ENCODE results near the gene HOXB13.

HOXB13 gene

GRCh38 chr17:48748718-48749566, 20.4 kb upstream of the HOXB13 start:
- DNase-seq (ENCODE audit: low read depth in 2 of 3, low spot score in 1 of 3): no peak

GRCh38 chr17:48747445-48748363, 19.2 kb upstream of the HOXB13 start:
- no peak for DNase-seq (ENCODE audit: low read depth in 2 of 3, low spot score in 1 of 3)

GRCh38 chr17:48746916-48747444, 18.4 kb upstream of the HOXB13 start:
- DNase-seq (ENCODE audit: low read depth in 2 of 3, low spot score in 1 of 3): no peak

GRCh38 chr17:48745381-48746275, 17.1 kb upstream of the HOXB13 start:
- DNase-seq (ENCODE audit: low read depth in 2 of 3, low spot score in 1 of 3): no peak

GRCh38 chr17:48740537-48740936, 12.0 kb upstream of the HOXB13 start:
- no peak for DNase-seq (ENCODE audit: low read depth in 2 of 3, low spot score in 1 of 3)

- no peak for DNase-seq (ENCODE audit: low read depth in 2 of 3, low spot score in 1 of 3)
Observed at GRCh38 chr17:48738803-48739526, 10.4 kb upstream of the HOXB13 start.

- no peak for DNase-seq (ENCODE audit: low read depth in 2 of 3, low spot score in 1 of 3)
Observed at GRCh38 chr17:48738424-48738802, 9.9 kb upstream of the HOXB13 start.

- no peak for DNase-seq (ENCODE audit: low read depth in 2 of 3, low spot score in 1 of 3)
Observed at GRCh38 chr17:48737330-48738043, 8.9 kb upstream of the HOXB13 start.

GRCh38 chr17:48735062-48735351, 6.5 kb upstream of the HOXB13 start:
- DNase-seq (ENCODE audit: low read depth in 2 of 3, low spot score in 1 of 3): no peak

GRCh38 chr17:48734333-48735061, 5.9 kb upstream of the HOXB13 start:
- DNase-seq (ENCODE audit: low read depth in 2 of 3, low spot score in 1 of 3): no peak

GRCh38 chr17:48733632-48734328, 5.2 kb upstream of the HOXB13 start:
- DNase-seq (ENCODE audit: low read depth in 2 of 3, low spot score in 1 of 3): no peak

- DNase-seq (ENCODE audit: low read depth in 2 of 3, low spot score in 1 of 3): no peak
Observed at GRCh38 chr17:48732688-48733629, 4.4 kb upstream of the HOXB13 start.

- DNase-seq (ENCODE audit: low read depth in 2 of 3, low spot score in 1 of 3): no peak
Observed at GRCh38 chr17:48731355-48731754, 2.8 kb upstream of the HOXB13 start.

GRCh38 chr17:48730240-48730550, 1.6 kb upstream of the HOXB13 start:
- no peak for DNase-seq (ENCODE audit: low read depth in 2 of 3, low spot score in 1 of 3)

- no peak for DNase-seq (ENCODE audit: low read depth in 2 of 3, low spot score in 1 of 3)
Observed at GRCh38 chr17:48729335-48730239, 1.0 kb upstream of the HOXB13 start.

GRCh38 chr17:48727415-48728175, 955 bp downstream of the HOXB13 start:
- no peak for DNase-seq (ENCODE audit: low read depth in 2 of 3, low spot score in 1 of 3)
